HepG2 (cell line): ENCODE measurements around the gene IQSEC1. TPM values are rescaled to one million over a fixed set of nuclear protein-coding genes. Genes with fewer than 3 reads are reported as not detected.

Experiments used
- AHR ChIP-seq: IDR thresholded peaks from 2 replicates; pipeline ENCODE4 v1.6.1; 2018; ENCODE audit warnings: missing genetic modification reagents, missing compliant biosample characterization
- ATF7-NPFF ChIP-seq: sonication (generic); formaldehyde crosslinking; IDR thresholded peaks from 2 replicates; pipeline ENCODE4 v1.8.1; 2023; ENCODE audit warnings: mild to moderate bottlenecking, low read depth, missing genetic modification reagents, moderate library complexity
- CENPX ChIP-seq: sonication (generic); formaldehyde crosslinking; IDR thresholded peaks from 2 replicates; pipeline ENCODE4 v1.9.0; 2021; ENCODE audit warnings: mild to moderate bottlenecking, missing genetic modification reagents, moderate library complexity
- FOXM1 ChIP-seq: sonication (generic); formaldehyde crosslinking; IDR thresholded peaks from 2 replicates; pipeline ENCODE4 v1.5.0; 2020; ENCODE audit warnings: missing genetic modification reagents
- HDAC6 ChIP-seq: fragments of 200-600 bp; sonication (generic); IDR thresholded peaks from 2 replicates; pipeline ENCODE4 v1.7.0; 2017; ENCODE audit warnings: mild to moderate bottlenecking, antibody characterized with exemption, low read length, low read depth
- MXD3 ChIP-seq: IDR thresholded peaks from 2 replicates; pipeline ENCODE4 v1.6.1; 2016; ENCODE audit warnings: mild to moderate bottlenecking, missing biosample characterization, missing genetic modification reagents
- MXI1 ChIP-seq: IDR thresholded peaks from 3 replicates; pipeline ENCODE4 v1.6.1; 2012; ENCODE audit warnings: low read depth, low read length, inconsistent platforms, borderline replicate concordance
- POLR2AphosphoS5 ChIP-seq: IDR thresholded peaks from 2 replicates; pipeline ENCODE4 v1.6.1; 2012; ENCODE audit warnings: low read depth, low read length
- STAT6 ChIP-seq: sonication (generic); formaldehyde crosslinking; IDR thresholded peaks from 2 replicates; pipeline ENCODE4 v1.4.0; 2020; ENCODE audit warnings: missing genetic modification reagents, mild to moderate bottlenecking, borderline replicate concordance
- ZFP62 ChIP-seq: sonication (generic); formaldehyde crosslinking; IDR thresholded peaks from 2 replicates; pipeline ENCODE4 v1.4.0; 2020; ENCODE audit warnings: missing genetic modification reagents
- ZNF160 ChIP-seq: sonication (generic); formaldehyde crosslinking; IDR thresholded peaks from 2 replicates; pipeline ENCODE4 v1.8.0; 2022; ENCODE audit warnings: mild to moderate bottlenecking, inconsistent platforms, missing genetic modification reagents
- ZNF382 ChIP-seq: sonication (generic); formaldehyde crosslinking; IDR thresholded peaks from 2 replicates; pipeline ENCODE4 v1.5.0; 2020; ENCODE audit warnings: missing genetic modification reagents, mild to moderate bottlenecking, borderline replicate concordance
- polyA plus RNA-seq, 8 experiments: library from polyadenylated mRNA; depleted of rRNA in 3 of 8; stranded (reverse) in 7 of 8; unstranded in 1 of 8; fragments of >200 nt; fragmentation: Illumina TruSeq in 4 of 8; extraction: Trizol in 4 of 8; gene quantifications; 2 replicates each; pipeline versions ENCODE4 v1.2.1 to v1.2.3, GENCODE V29; 2011 to 2016; ENCODE audit warnings: low read depth in 4 of 8, missing spikeins in 1 of 8, mixed read lengths in 1 of 8; ENCODE audit not compliant: insufficient read depth in 1 of 8
- total RNA-seq, 5 experiments: library from RNA; depleted of rRNA; stranded (reverse); fragments of >200 nt; fragmentation: Illumina TruSeq; extraction: Trizol; gene quantifications; 2 replicates each; pipeline ENCODE4 v1.2.3, GENCODE V29; 2016; ENCODE audit warnings: low read depth in 1 of 5

Gene IQSEC1
- total and polyA plus RNA-seq, 2 of the 13 experiments (the other 11 are each of a cell fraction or from before 2014, with no cell fraction given): 17.4 to 20.2 TPM

- no peak for TF ChIP-seq STAT6 (CRISPR knock-in tag)
- no peak for TF ChIP-seq AHR (CRISPR knock-in tag)
- TF ChIP-seq MXD3 (CRISPR knock-in tag): no peak
- TF ChIP-seq ZNF382: no peak
- no peak for TF ChIP-seq MXI1
- TF ChIP-seq ZNF160 (CRISPR knock-in tag): no peak
- no peak for TF ChIP-seq POLR2AphosphoS5
- TF ChIP-seq CENPX (CRISPR knock-in tag): no peak
- no peak for TF ChIP-seq FOXM1 (CRISPR knock-in tag)
- TF ChIP-seq ATF7-NPFF (CRISPR knock-in tag): no peak
- no peak for TF ChIP-seq ZFP62 (CRISPR knock-in tag)
- no peak for TF ChIP-seq HDAC6
Observed at GRCh38 chr3:12956316-12956660, 116.9 kb downstream of the IQSEC1 start (continued).
